Gastrocnemius medialis (tissue), 4 donors: ENCODE results near the gene SNAPC2. TPM values are rescaled to one million over a fixed set of nuclear protein-coding genes. Genes with fewer than 3 reads are reported as not detected.

Experiments used
- ATAC-seq, 2 donors: fragments of 150-250 bp; one replicate each; pipeline ENCODE4 v1.9.1; 2016
- DNase-seq, 2 donors: peaks; one replicate each; pipeline ENCODE4 v3.0.0-alpha.2; 2019
- H3K27ac ChIP-seq, 4 donors: fragments of 200-600 bp; sonication (generic); 1 replicate in 1 of 4; 2 replicates in 3 of 4; pipeline ENCODE4 v1.5.1; 2016 to 2018; ENCODE audit warnings: mild to moderate bottlenecking in 2 of 4, moderate library complexity in 1 of 4
- H3K27me3 ChIP-seq, 3 donors: fragments of 200-600 bp; sonication (generic) in 2 of 3; 1 replicate in 1 of 3; 2 replicates in 2 of 3; pipeline versions ENCODE4 v1.5.1 to v1.6.0; 2016 to 2019; ENCODE audit warnings: mild to moderate bottlenecking in 1 of 3, moderate library complexity in 1 of 3
- H3K36me3 ChIP-seq, 2 donors: fragments of 200-600 bp; sonication (generic) in 1 of 2; one replicate each; pipeline ENCODE4 v1.5.1; 2017 to 2018
- H3K4me1 ChIP-seq, 2 donors: fragments of 200-600 bp; sonication (generic) in 1 of 2; one replicate each; pipeline ENCODE4 v1.5.1; 2016 to 2017; ENCODE audit warnings: mild to moderate bottlenecking in 2 of 2
- H3K4me3 ChIP-seq, 4 donors: fragments of 200-600 bp; sonication (generic) in 3 of 4; 1 replicate in 1 of 4; 2 replicates in 3 of 4; pipeline ENCODE4 v1.5.1; 2016 to 2019; ENCODE audit warnings: mild to moderate bottlenecking in 2 of 4
- H3K9me3 ChIP-seq, 3 donors: fragments of 200-600 bp; sonication (generic) in 2 of 3; 1 replicate in 1 of 3; 2 replicates in 2 of 3; pipeline ENCODE4 v1.5.1; 2016 to 2019
- CTCF ChIP-seq, 5 experiments: fragments of 450-650 bp in 3 of 5; fragments of 200-600 bp in 2 of 5; sonication (generic) in 2 of 5; IDR thresholded peaks in 4 of 5; conservative IDR thresholded peaks in 1 of 5; 1 replicate in 4 of 5; 2 replicates in 1 of 5; pipeline ENCODE4 v1.5.1; 2016 to 2019; ENCODE audit warnings: antibody characterized with exemption in 5 of 5, mild to moderate bottlenecking in 3 of 5, moderate library complexity in 3 of 5
- POLR2A ChIP-seq, 2 donors: fragments of 450-650 bp; IDR thresholded peaks; one replicate each; pipeline ENCODE4 v1.6.1; 2017; ENCODE audit warnings: antibody characterized with exemption in 2 of 2, mild to moderate bottlenecking in 2 of 2, moderate library complexity in 2 of 2
- in situ Hi-C, 4 donors: fragments of 200-750 bp; cut with MboI; loops; one replicate each; pipeline versions ENCODE4 v1.15.0 to v1.8.0; 2017; ENCODE audit warnings: low sequenced_read_pairs in 4 of 4
- intact Hi-C: fragments of 100-400 bp; cut with DNase I; formaldehyde crosslinking; loops from one replicate; pipeline ENCODE4 v1.15.1; 2023; ENCODE audit warnings: low total_unique reads
- total RNA-seq, 4 donors: library from RNA; depleted of rRNA; stranded (reverse); fragments of >200 nt; gene quantifications; one replicate each; pipeline versions ENCODE4 v1.1.0 to v1.2.3, GENCODE V29; 2016

The SNAPC2 gene
- total RNA-seq, 4 donors from 2014 or later: 4.6 to 10.9 (median 7.1) TPM

GRCh38 chr19:7933828-7934725, 13.9 kb downstream of the SNAPC2 start:
- Histone ChIP-seq H3K27me3 (no peaks in the 10 kb centered on the region), H3K4me3 (no peak overlapping the region), H3K4me1 (no peaks in the 10 kb centered on the region), H3K27ac (no peak overlapping the region), H3K36me3 (peaks cover 0 to 88% of the 10 kb centered on the region in 2 donors), H3K9me3 (no peaks in the 10 kb centered on the region)
- intact Hi-C loops (no loop called here), in situ Hi-C loops (no loop called here)
- ATAC-seq (no peak), DNase-seq (no peak)
- TF ChIP-seq CTCF (IDR thresholded peaks at IDR 0.05 in 4 of 5, conservative IDR thresholded peaks at IDR 0.05 in 1 of 5): no peak
- no peak for TF ChIP-seq POLR2A (IDR thresholded peaks at IDR 0.05)

GRCh38 chr19:7934766-7935165, 14.6 kb downstream of the SNAPC2 start:
- Histone ChIP-seq H3K36me3 (peaks cover 0 to 93% of the 10 kb centered on the region in 2 donors), H3K4me1 (no peaks in the 10 kb centered on the region), H3K4me3 (no peak overlapping the region), H3K27ac (no peak overlapping the region), H3K27me3 (no peaks in the 10 kb centered on the region), H3K9me3 (no peaks in the 10 kb centered on the region)
- TF ChIP-seq CTCF (IDR thresholded peaks at IDR 0.05 in 4 of 5, conservative IDR thresholded peaks at IDR 0.05 in 1 of 5) (no peak), POLR2A (IDR thresholded peaks at IDR 0.05) (no peak)
- intact Hi-C loops (no loop called here), in situ Hi-C loops (no loop called here)
- DNase-seq (no peak), ATAC-seq (no peak)

GRCh38 chr19:7940841-7941240, 20.7 kb downstream of the SNAPC2 start:
- TF ChIP-seq CTCF (IDR thresholded peaks at IDR 0.05 in 4 of 5, conservative IDR thresholded peaks at IDR 0.05 in 1 of 5) (no peak), POLR2A (IDR thresholded peaks at IDR 0.05) (no peak)
- peaks cover 10 to 19% of the 10 kb centered on the region in 2 donors for H3K4me1 ChIP-seq
- H3K27me3 ChIP-seq: no peaks in the 10 kb centered on the region
- H3K9me3 ChIP-seq: no peaks in the 10 kb centered on the region
- H3K4me3 ChIP-seq: no peak overlapping the region
- intact Hi-C loops: loop anchor here (10.0 kb wide), 1 partner anchor 894 kb away; the partner anchor contains the start of genes MBD3L1 and ZNF558
- peaks cover 0 to 51% of the 10 kb centered on the region in 2 donors for H3K36me3 ChIP-seq
- DNase-seq (no peak), ATAC-seq (no peak)
- in situ Hi-C loops: loop anchor here (5.0 to 10.0 kb wide), 2 partner anchors 61 to 314 kb away; no protein-coding TSS in a partner anchor
- no peak overlapping the region for H3K27ac ChIP-seq

DNA sequence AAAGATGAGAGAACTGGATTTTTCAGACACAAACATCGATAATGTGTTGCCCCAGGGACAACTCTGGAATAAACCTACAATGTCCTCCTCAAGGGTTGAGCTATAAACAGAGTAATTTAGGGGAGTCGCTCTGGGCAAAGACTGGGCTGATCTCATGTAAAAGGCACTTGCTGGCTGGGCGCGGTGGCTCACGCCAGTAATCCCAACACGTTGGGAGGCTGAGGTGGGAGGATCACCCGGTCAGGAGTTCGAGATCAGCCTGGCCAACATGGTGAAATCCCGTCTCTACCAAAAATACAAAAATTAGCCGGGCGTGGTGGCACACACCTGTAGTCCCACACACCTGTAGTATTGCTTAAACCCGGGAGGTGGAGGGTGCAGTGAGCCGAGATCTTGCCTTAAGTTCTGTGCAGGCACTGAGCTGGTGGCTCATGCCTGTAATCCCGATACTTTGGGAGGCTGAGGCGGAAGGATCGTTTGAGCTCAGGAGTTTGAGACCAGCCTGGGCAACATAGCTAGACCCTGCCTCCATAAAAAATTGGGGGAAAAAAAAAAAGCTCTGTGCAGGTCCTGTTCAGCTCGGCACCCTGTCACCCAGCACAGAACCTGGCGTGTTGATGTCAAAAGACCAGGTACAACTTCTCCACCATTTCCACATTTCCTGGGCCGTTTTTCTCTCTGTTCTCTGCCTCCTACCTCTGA, 21.9 kb downstream of the SNAPC2 start:
- intact Hi-C loops (loop anchor here (10.0 kb wide), 1 partner anchor 893 kb away; the partner anchor contains the start of genes MBD3L1 and ZNF558), in situ Hi-C loops (loop anchor here (5.0 to 10.0 kb wide), 2 partner anchors 60 to 313 kb away; no protein-coding TSS in a partner anchor)
- no peak for ATAC-seq
- no peaks in the 10 kb centered on the region for H3K27me3 ChIP-seq
- no peak for DNase-seq
- H3K9me3 ChIP-seq: no peaks in the 10 kb centered on the region
- peaks cover 0 to 39% of the 10 kb centered on the region in 2 donors for H3K36me3 ChIP-seq
- H3K4me1 ChIP-seq: peaks cover 10 to 19% of the 10 kb centered on the region in 2 donors
- no peak for TF ChIP-seq CTCF (IDR thresholded peaks at IDR 0.05 in 4 of 5, conservative IDR thresholded peaks at IDR 0.05 in 1 of 5)
- TF ChIP-seq POLR2A (IDR thresholded peaks at IDR 0.05): no peak
- H3K27ac ChIP-seq: peak overlapping the region; percentile 94 to 100 (median 98)
- H3K4me3 ChIP-seq: peak overlapping the region in 3 of 4 donors; percentile 76 to 97 (median 88)
